ENCODE results near the gene EMB.
"Not testable (repeated sequence)": the region's sequence is repeated elsewhere in the genome, so short reads cannot be mapped to it uniquely, and the experiment has no call there.

Gene EMB

GRCh38 chr5:50445296-50445949 is 4.3 kb upstream of the EMB start:
- Histone ChIP-seq H4K8ac (ENCODE audit: low read depth, low read length) (no peak overlapping the region), H3K4me3 (ENCODE audit: low read depth, low read length) (no peak overlapping the region), H3K23ac (ENCODE audit: low read length) (no peak overlapping the region), H2BK120ac (ENCODE audit: insufficient read depth, low read length, poor library complexity) (no peak overlapping the region), H3K14ac (ENCODE audit: low read length) (no peak overlapping the region), H3K27me3 (ENCODE audit: insufficient read depth, low read length) (no peaks in the 10 kb centered on the region), H3K4me2 (ENCODE audit: low read length) (no peak overlapping the region), H4K12ac (ENCODE audit: low read depth, low read length) (no peak overlapping the region), H3K4ac (ENCODE audit: low read depth, low read length) (no peak overlapping the region), H2BK12ac (ENCODE audit: low read length) (no peak overlapping the region), H2BK5ac (ENCODE audit: low read depth, low read length, poor library complexity) (no peak overlapping the region), H2AFZ (ENCODE audit: insufficient read depth, low read length, poor library complexity) (no peak overlapping the region), H3K9me3 (ENCODE audit: insufficient read depth, low read depth, low read length) (no peaks in the 10 kb centered on the region), H3K79me1 (ENCODE audit: low read length) (peaks cover 4% of the 10 kb centered on the region), H4K91ac (ENCODE audit: low read depth, low read length) (no peak overlapping the region), H3K9ac (ENCODE audit: low read length) (no peak overlapping the region), H3K18ac (ENCODE audit: low read length) (no peak overlapping the region), H3K27ac (ENCODE audit: low read depth, low read length) (no peak overlapping the region), H3K79me2 (ENCODE audit: control insufficient read depth, insufficient read depth, low read length, poor library complexity) (no peaks in the 10 kb centered on the region), H3K4me1 (ENCODE audit: control insufficient read depth in 1 of 2, insufficient read depth in 2 of 2, low read length in 2 of 2) (peaks cover 0 to 1% of the 10 kb centered on the region in 2 experiments), H3K36me3 (ENCODE audit: control insufficient read depth in 1 of 2, insufficient read depth in 2 of 2, low read length in 2 of 2) (no peaks in the 10 kb centered on the region), H2AK5ac (ENCODE audit: low read length) (no peak overlapping the region)
- DNase-seq = no peak
- WGBS (ENCODE audit: extremely low coverage, insufficient coverage, insufficient read length) = no CpG with 5 or more reads among the region's 6 CpGs

- H3K9ac ChIP-seq (ENCODE audit: low read length); H3K4me1 ChIP-seq (ENCODE audit: control insufficient read depth in 1 of 2, insufficient read depth in 2 of 2, low read length in 2 of 2); H3K9me3 ChIP-seq (ENCODE audit: insufficient read depth, low read depth, low read length); H3K23ac ChIP-seq (ENCODE audit: low read length); H3K79me2 ChIP-seq (ENCODE audit: control insufficient read depth, insufficient read depth, low read length, poor library complexity); H4K8ac ChIP-seq (ENCODE audit: low read depth, low read length); H2AK5ac ChIP-seq (ENCODE audit: low read length); H3K14ac ChIP-seq (ENCODE audit: low read length); H2BK5ac ChIP-seq (ENCODE audit: low read depth, low read length, poor library complexity); H2BK120ac ChIP-seq (ENCODE audit: insufficient read depth, low read length, poor library complexity); H2BK12ac ChIP-seq (ENCODE audit: low read length); H3K27me3 ChIP-seq (ENCODE audit: insufficient read depth, low read length); H3K79me1 ChIP-seq (ENCODE audit: low read length); H4K91ac ChIP-seq (ENCODE audit: low read depth, low read length); H3K27ac ChIP-seq (ENCODE audit: low read depth, low read length); H3K4me2 ChIP-seq (ENCODE audit: low read length); H3K36me3 ChIP-seq (ENCODE audit: control insufficient read depth in 1 of 2, insufficient read depth in 2 of 2, low read length in 2 of 2); H3K4ac ChIP-seq (ENCODE audit: low read depth, low read length); H3K18ac ChIP-seq (ENCODE audit: low read length); DNase-seq; H4K12ac ChIP-seq (ENCODE audit: low read depth, low read length); H3K4me3 ChIP-seq (ENCODE audit: low read depth, low read length); H2AFZ ChIP-seq (ENCODE audit: insufficient read depth, low read length, poor library complexity): not testable (repeated sequence)
- WGBS (ENCODE audit: extremely low coverage, insufficient coverage, insufficient read length) = no CpG with 5 or more reads among the region's 4 CpGs
Observed at GRCh38 chr5:50442559-50443539, 1.8 kb upstream of the EMB start.

GRCh38 chr5:50441493-50441955 is 436 bp upstream of the EMB start:
- no peak overlapping the region for H3K4ac ChIP-seq (ENCODE audit: low read depth, low read length)

GRCh38 chr5:50439221-50439620 is 1.9 kb downstream of the EMB start:
- no peak for DNase-seq
- no peaks in the 10 kb centered on the region for H3K27me3 ChIP-seq (ENCODE audit: insufficient read depth, low read length)
- H2BK5ac ChIP-seq (ENCODE audit: low read depth, low read length, poor library complexity) = no peak overlapping the region
- H3K36me3 ChIP-seq (ENCODE audit: control insufficient read depth in 1 of 2, insufficient read depth in 2 of 2, low read length in 2 of 2) = no peaks in the 10 kb centered on the region
- H4K12ac ChIP-seq (ENCODE audit: low read depth, low read length) = no peak overlapping the region
- no peak overlapping the region for H2AFZ ChIP-seq (ENCODE audit: insufficient read depth, low read length, poor library complexity)
- H3K4ac ChIP-seq (ENCODE audit: low read depth, low read length) = no peak overlapping the region
- peaks cover 0 to 1% of the 10 kb centered on the region in 2 experiments for H3K4me1 ChIP-seq (ENCODE audit: control insufficient read depth in 1 of 2, insufficient read depth in 2 of 2, low read length in 2 of 2)
- no peak overlapping the region for H4K91ac ChIP-seq (ENCODE audit: low read depth, low read length)
- no peak overlapping the region for H3K23ac ChIP-seq (ENCODE audit: low read length)
- H4K8ac ChIP-seq (ENCODE audit: low read depth, low read length) = no peak overlapping the region
- no peak overlapping the region for H3K27ac ChIP-seq (ENCODE audit: low read depth, low read length)
- no peak overlapping the region for H3K18ac ChIP-seq (ENCODE audit: low read length)
- no peak overlapping the region for H3K9ac ChIP-seq (ENCODE audit: low read length)
- H3K79me2 ChIP-seq (ENCODE audit: control insufficient read depth, insufficient read depth, low read length, poor library complexity) = no peaks in the 10 kb centered on the region
- H3K4me3 ChIP-seq (ENCODE audit: low read depth, low read length) = no peak overlapping the region
- no peak overlapping the region for H3K4me2 ChIP-seq (ENCODE audit: low read length)
- no peak overlapping the region for H2AK5ac ChIP-seq (ENCODE audit: low read length)
- H2BK120ac ChIP-seq (ENCODE audit: insufficient read depth, low read length, poor library complexity) = no peak overlapping the region
- peaks cover 4% of the 10 kb centered on the region for H3K79me1 ChIP-seq (ENCODE audit: low read length)
- H3K14ac ChIP-seq (ENCODE audit: low read length) = no peak overlapping the region
- no peaks in the 10 kb centered on the region for H3K9me3 ChIP-seq (ENCODE audit: insufficient read depth, low read depth, low read length)
- no CpG with 5 or more reads among the region's 3 CpGs for WGBS (ENCODE audit: extremely low coverage, insufficient coverage, insufficient read length)
- H2BK12ac ChIP-seq (ENCODE audit: low read length) = no peak overlapping the region

More at GRCh38 chr5:50441493-50441955, 436 bp upstream of the EMB start:
- Histone ChIP-seq H3K9ac (ENCODE audit: low read length) (no peak overlapping the region), H3K23ac (ENCODE audit: low read length) (no peak overlapping the region), H3K4me1 (ENCODE audit: control insufficient read depth in 1 of 2, insufficient read depth in 2 of 2, low read length in 2 of 2) (peaks cover 0 to 1% of the 10 kb centered on the region in 2 experiments), H3K4me3 (ENCODE audit: low read depth, low read length) (peak overlapping the region; percentile 87), H4K12ac (ENCODE audit: low read depth, low read length) (no peak overlapping the region), H2BK12ac (ENCODE audit: low read length) (no peak overlapping the region), H3K79me2 (ENCODE audit: control insufficient read depth, insufficient read depth, low read length, poor library complexity) (no peaks in the 10 kb centered on the region), H2AFZ (ENCODE audit: insufficient read depth, low read length, poor library complexity) (peak overlapping the region; percentile 34), H3K9me3 (ENCODE audit: insufficient read depth, low read depth, low read length) (no peaks in the 10 kb centered on the region), H2BK120ac (ENCODE audit: insufficient read depth, low read length, poor library complexity) (no peak overlapping the region), H2AK5ac (ENCODE audit: low read length) (no peak overlapping the region), H3K27me3 (ENCODE audit: insufficient read depth, low read length) (no peaks in the 10 kb centered on the region), H2BK5ac (ENCODE audit: low read depth, low read length, poor library complexity) (no peak overlapping the region), H3K79me1 (ENCODE audit: low read length) (peaks cover 4% of the 10 kb centered on the region), H4K8ac (ENCODE audit: low read depth, low read length) (peak overlapping the region; percentile 36), H3K4me2 (ENCODE audit: low read length) (peak overlapping the region; percentile 81), H3K36me3 (ENCODE audit: control insufficient read depth in 1 of 2, insufficient read depth in 2 of 2, low read length in 2 of 2) (no peaks in the 10 kb centered on the region), H3K18ac (ENCODE audit: low read length) (no peak overlapping the region), H4K91ac (ENCODE audit: low read depth, low read length) (no peak overlapping the region), H3K27ac (ENCODE audit: low read depth, low read length) (no peak overlapping the region), H3K14ac (ENCODE audit: low read length) (no peak overlapping the region)
- WGBS (ENCODE audit: extremely low coverage, insufficient coverage, insufficient read length) = no CpG with 5 or more reads among the region's 9 CpGs
- DNase-seq = no peak

All from trophoblast cell (in vitro differentiated cells and primary cell).